CD4-positive, alpha-beta T cell treated with Interleukin-21 for 1 hour (primary cell): ENCODE data around the gene RCSD1.

ENCODE experiments used
- DNase-seq: peaks from one replicate; pipeline ENCODE4 v3.0.0-alpha.2; 2020

Gene RCSD1

DNA sequence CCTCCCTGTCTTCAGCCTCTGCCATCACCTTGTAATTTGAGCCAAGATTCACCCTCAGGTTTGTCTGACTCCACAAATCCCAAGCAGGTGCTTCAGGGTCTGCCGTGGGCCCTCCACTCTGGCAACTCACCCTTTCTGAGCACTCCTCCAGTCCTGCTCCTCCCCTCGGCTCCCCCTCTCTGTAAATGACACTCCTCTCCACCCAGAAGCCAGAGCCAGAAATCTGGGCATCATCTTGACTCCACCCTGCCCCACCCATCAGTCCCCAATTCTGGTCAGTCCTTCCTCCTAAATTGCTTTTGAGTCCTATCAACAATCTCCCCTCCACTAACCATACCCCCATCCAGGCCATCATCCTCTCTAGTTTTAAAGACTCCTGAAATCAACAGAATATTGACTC is 40.5 kb downstream of the RCSD1 start:
- DNase-seq = no peak

DNA sequence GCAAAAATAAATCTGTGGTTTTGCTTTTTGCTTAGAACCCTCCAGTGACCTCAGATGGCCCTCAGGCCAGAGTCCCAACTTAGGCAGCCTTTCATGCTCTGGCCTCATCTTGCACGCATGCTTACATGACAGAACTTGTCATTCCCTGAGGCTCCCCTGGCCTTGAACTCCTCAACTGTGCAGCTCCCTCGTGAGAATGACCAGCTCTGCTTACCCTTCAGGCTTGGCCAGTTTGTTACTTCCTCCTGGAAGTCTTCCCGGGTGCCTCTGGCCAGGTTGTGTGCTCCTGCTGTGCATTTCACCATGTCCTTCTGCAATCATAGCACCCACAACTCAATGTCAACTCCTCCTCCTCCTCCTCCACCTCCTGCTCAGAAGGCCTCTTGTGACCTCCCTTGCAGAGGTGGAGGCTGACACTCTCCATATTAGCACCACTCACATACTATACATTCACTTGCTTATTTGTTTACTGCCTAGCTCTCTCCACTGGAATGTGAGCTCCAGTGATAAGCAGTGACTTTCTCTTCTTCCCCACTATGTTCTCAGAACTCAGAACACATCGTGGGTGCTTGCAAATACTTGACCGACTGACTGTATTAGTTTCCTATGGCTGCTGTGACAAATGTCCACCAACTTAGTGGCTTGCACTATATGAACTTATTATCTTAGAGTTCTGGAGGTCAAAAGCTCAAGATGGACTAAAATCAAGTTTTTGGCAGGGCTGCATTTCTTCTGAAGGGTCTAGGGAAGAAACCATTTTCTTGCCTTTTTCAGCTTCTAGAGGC is 41.9 kb downstream of the RCSD1 start:
- no peak for DNase-seq

DNA sequence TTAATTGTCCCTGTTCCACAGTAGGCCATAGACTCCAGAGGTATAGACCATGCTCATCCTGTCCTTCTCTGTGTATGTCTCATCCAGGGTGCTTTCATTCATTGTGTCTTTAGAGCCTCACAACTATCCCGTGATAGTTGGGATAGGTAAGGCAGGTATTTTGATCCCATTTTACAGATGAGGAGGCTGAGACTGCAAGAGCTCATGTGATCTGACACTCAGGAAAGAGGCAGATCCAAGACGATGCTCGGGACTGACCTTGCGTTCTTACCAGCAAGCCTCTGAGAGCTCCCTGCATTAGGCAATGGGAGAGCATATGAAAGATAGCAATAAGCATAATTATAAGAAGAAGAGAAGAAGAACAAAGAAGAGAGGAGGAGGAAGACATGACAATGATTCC is 42.8 kb downstream of the RCSD1 start:
- DNase-seq = no peak

DNA sequence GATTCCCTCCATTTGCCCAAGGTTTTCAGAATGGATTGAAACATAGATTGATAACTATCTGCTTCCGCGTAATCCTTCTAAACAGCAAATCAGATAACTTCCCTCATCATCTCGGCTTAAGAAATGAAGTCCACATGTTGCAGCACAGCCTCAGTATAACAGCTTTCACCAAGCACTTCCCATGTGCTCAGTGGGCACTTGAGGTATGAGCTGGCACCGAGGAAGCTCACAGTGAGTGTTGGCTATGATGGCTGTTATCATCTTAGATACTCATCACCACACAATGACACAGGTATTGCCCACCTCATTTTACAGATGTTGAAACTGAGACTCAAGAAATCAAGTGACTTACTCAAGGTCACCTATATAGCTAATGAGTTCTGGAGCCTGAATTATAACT is 43.2 kb downstream of the RCSD1 start:
- no peak for DNase-seq

DNA sequence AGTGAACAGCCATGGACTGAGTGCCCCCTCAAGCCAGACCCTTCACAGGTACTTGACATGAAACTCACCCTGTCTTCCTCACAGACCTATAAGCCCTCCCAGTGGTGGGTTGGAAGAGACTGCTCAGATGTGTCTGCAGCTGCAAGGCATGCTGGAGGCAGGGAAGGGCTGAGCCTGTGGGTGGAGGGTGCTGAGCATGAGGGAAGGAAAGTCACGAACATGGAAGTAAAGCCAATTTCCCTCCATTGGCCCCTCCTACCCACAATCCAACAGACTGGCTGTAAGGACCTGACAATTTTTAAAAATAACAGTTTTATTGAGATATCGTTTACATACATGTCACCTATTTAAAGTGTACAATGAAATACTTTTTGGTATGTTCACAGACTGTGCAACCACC is 44.1 kb downstream of the RCSD1 start:
- no peak for DNase-seq

DNA sequence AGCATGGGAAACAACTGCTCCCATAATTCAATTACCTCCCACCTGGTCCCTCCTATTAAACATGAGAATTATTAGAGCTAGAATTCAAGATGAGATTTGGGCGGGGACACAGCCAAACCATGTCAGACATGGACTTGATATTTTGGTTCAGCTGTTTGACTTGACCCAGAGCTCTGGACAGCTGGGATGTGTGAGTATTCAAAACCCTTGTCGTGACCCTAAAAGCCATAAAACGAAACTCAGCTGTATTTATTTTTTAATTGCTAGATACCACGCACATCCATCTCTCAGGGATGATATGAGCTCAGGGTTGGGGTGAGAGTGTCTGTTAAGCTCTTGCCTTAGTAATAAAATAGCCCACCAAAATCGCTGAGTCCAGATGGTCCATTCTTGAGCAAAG is 45.4 kb downstream of the RCSD1 start:
- no peak for DNase-seq

DNA sequence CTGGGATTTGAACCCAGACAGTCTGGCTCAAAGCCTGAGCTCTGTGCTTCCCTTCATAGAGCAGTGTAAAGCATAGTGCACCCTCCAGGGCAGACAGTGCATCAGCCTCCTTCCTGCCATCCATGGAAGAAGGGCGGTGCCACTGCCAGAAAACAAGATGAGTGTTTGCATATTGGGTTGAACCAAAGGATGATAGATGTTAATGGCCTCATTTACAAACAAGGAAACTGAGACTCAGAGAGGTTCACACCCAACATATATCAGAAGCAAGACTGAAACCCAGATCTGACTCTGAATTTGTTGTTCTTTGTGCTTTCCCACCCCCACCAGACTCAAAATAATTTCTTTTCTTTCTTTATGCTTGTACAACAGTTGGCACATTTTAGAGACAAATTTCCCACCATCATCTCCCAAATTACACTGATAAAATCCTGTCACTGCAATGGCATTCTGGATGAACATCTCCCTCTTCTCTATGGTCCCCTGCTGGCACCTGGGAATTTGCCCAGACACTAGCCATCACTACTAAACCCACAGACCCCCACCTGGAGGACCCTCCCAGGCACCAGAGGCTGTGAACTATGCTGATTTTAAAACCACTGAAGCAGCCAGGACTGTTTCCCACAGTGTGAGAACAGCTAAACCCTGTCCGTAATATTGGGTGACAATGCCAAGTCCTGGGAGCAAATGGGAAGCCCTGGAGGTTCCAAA is 46.3 kb downstream of the RCSD1 start:
- no peak for DNase-seq

DNA sequence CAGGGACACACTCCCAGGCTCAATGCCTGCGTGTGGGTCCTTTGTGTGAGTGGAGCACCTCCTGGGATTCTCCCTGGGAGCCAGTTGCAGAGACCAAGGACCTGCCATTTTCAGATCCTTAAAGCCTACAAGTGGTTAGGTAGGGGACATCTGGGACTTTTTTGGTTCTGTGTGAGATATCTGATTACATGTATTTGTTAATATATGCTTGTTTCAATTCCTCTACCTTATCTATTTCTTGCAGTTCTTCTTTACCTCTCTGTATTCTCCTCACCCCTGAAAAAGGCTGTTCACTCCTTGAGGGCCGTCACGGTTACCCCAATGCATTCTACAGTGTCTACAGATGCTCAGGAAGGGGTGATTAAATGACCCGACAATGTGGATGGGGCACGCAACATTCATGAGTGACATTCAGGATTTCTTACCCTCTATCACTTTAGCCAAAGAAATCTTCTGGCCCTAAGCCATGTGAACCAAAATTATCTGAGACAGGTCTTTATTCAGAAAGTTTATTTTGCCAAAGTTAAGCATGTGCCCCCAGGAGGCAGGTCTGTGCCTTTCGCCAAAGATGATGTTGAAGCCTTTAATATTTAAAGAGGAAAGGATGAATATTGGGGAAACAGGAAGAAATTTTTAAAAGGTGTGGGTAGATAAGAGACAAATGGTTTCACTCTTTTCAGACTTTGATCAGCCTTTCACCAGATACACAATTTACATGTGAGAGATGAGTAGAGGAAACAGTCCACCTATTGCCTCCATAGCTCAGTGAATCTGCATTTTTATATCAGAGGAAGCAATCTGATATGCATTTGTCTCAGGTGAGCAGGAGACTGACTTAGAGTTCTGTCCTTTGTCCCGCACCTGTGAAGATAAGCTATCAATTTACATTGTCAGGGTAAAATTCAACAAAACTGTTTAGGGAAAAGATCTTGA is 47.1 kb downstream of the RCSD1 start:
- no peak for DNase-seq

DNA sequence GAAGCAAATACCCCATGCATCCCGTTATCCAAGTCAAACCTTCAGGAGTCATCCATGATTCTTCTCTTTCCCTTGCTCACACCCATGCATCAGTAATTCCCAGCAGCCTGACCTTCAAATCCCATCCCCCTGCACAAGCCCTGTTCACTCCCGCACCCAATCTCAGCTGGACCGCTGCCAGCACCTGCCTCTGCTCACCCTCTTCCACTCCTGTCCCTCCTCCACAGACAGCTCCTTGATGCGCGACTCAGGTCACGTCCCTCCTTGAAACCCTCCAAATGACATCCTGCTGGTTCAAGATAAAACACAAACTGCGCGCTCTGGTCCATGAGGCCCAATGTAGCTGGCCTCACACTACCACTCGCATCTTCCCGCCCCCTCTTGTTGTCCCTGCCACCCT is 48.4 kb downstream of the RCSD1 start:
- no peak for DNase-seq

DNA sequence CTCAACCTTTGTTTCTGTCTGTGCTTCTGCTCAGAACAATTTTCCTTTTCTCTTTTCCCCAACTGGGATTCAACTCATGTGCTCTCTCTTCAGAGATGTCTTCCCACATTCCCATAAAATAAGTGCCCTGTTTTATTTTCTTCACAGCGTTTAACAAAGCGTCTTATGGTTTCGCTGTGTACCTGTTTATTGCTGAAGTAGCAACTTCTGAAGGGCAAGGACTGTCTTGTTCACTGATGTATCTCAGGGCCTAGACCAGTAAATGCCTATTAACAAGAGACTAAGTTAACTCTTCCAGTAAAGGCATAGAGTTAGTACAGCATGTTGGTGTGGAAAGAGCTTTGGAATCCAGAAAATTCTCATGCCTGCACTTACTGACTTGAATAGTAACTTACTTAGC is 48.8 kb downstream of the RCSD1 start:
- no peak for DNase-seq

DNA sequence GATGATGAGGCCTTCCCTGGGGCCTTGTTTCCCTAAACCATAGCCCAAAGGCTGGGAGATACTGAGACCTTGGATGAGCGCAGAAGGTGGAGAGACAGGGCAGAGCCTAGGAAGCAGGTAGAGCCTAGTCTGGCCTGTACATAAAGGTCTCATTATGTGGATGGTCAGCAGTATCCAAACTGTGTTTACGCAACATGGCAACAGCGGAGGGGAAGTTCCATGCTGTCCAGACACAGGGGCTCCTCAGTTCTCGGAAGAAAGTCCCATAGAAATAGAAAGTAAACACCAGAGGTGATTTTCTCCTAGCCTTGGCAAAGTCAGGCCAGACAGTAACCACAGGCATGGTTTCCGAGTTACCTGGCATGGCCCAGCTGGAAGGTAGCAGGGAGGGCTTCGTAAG is 49.7 kb downstream of the RCSD1 start:
- DNase-seq = no peak

DNA sequence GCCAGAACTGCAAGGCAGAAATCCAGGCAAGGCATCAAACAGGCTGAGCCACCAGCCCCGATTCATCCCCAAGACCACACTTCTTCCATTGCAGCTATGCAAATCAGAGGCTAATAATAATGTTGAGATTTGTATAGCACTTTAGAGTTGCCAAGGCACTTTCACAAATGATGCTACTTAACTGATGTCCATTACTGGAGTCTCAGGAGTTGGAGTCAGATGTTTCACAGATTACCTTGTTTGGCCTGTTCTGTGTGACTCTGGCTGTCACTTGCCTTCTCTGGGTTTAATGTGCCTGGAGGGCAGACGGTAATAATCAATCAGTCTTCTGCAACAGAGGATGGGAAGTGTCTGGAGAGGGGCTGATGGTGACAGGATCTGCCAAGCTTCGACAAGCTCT is 51.0 kb downstream of the RCSD1 start:
- DNase-seq = no peak

DNA sequence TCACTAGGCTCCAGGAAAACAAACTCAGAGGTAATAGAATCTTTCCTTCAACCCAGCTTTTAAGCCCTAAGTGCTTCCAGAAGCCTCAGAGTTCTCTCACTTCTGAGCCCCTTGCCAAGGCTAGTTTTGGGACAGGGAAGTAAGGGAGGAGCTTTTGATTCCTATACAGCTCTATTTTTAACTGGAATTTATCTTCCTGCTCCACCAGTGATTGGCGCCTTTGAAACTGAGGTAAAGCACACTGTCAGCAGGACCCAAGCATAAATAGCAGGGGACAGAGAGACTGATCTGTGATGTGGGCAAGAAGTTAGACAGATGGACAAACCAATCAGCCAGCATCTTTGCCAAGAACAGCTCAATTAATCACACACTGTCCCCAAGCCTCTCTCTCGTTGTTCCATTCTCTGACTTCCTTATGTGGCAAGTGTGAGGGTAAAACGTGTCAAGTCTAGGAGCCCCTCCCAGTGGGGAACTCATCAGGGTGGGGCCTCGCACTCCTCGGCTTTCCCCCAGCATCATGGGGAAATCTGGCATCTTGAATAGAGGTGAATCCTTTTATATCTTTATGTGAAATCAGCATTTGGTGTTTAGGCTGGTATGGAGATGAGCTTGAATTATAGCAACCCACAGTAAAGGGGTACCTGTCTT is 51.5 kb downstream of the RCSD1 start:
- no peak for DNase-seq

DNA sequence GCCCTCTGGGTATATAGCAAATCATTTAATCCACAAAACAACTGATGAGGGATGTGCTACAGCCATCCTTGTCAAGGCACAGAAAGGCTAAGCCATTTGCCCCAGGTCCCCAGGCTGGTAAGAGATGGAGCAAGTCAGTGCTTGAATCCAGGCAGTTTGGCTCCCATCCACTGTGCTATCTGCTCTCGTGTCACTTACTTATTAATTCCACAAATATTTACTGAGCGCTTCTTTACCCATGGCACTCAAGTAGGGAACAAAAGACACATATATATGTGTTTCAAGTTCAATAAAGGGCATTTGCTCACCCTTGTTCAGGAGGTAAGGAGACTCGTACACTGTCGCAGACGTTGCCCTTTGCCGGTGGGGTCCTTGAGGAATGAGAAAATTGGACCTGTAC is 53.2 kb downstream of the RCSD1 start:
- DNase-seq = no peak

DNA sequence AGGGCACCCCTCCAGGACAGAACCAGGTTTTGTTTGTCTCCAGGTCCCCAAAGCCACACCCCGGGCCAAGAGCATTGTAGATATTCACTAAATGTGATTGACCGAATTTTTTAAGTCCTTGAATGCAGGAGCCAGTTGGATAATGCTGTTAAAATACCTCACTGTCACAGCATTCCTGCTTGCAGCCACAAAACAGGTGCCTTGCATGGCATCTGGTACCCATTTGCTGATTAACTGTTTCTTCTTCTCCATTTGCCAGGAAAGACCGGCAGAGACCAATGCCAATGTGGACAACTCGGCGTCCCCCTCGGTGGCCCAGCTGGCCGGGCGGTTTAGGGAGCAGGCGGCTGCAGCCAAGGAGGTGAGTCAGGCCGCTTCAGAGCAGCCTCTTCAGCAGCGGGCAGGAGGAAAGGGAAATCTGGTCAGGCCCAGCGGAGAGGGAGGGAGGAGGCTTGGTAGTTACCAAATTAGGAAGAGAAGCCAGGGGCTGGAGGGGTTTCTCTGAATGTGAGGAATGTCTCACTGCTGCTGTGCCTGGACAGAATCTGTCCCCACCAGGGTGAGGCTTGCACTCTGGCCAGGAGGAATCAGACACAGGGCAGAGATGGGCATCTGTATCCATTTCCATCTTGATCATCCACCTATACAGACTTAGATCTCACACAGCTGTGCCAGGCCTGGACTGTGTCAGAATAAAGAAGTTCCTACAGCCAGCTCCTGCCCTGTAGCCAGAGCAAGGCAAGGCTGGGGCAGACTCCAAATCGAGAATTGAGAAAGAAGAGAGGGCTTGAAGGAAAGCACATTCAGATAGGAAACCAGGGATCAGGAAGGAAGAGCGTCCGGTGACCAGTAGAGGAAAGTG is 53.8 kb downstream of the RCSD1 start:
- no peak for DNase-seq

DNA sequence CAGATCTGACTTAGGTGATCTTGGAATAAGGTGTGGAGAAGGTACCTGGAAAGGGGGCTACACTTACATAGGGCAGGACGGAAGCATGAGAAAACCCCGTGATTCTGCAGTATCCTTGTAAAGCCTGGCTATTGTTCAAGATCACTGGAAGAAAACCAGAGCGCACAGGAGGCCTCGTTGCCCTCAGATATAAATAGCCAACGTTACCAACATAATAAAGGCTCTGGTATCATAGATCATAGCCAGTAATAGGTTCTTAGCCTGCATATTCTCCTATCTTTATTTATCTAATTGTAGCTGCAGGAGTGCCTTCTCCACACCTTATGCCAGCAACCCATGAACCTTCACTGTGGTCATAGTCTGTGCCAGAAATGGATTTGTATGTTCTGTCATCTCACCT is 55.8 kb downstream of the RCSD1 start:
- DNase-seq = no peak

DNA sequence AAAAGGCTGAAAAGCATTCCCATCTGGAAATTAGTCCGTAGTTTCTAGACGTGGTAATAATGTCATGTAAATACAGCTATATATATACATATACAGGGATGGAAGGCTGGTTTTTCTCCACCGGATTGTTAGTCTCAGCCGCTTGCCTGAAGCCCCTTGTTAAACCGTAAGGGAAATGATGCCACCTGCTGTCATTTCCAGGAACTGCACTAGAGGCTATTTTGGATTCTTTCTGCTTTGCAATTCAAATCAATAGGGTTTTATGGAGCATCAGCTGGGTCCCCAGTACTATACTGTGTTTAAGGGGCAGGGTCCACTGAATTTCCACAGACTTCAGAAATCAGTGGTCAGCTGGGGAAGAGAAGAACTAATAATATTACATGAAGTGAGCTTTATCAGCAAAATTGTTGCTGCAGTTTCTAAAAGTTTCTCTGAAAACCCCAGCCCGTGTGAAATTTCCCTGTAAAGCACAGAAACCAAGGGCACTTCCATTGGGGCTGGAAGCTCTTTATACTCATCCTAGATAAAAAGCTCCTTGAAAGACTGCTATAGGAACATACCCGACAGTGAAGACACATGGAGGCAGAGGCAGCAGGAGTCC is 58.0 kb downstream of the RCSD1 start:
- peak; percentile 85 for DNase-seq

DNA sequence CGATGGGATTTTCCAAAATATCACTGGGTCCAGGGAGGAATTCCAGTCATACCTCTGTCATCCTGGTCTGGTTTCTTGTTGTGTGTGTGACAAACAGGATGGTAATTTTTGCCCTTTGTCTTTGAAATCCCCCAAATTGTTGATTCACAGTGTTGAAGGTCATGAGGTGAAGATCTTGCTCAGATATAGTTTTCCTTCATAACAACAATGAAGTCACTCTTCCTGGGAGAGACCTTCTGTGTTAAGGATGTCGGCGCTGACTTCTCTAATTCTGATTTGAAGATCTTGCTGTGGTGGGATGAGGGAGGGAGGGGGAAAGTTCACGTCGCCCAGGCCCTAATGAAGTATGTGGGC is 59.5 kb downstream of the RCSD1 start:
- no peak for DNase-seq

DNA sequence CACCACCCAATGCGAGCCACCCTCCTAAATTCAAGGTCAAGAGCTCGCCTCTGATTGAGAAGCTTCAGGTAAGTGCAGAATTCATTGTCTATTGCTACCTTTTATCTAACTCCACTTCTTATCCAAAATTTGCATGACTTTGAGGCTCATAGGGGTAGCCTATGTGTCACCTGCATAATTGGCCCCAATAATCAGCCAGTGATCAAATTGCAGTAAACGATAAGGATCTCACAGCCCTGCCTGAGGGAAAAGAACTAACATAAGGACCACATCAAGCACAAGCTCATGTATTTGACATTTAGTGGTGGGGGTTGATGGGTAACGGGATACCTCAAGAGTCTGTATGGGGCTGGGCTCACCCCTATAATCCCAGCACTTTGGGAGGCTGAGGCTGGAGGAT is 60.0 kb downstream of the RCSD1 start:
- no peak for DNase-seq

DNA sequence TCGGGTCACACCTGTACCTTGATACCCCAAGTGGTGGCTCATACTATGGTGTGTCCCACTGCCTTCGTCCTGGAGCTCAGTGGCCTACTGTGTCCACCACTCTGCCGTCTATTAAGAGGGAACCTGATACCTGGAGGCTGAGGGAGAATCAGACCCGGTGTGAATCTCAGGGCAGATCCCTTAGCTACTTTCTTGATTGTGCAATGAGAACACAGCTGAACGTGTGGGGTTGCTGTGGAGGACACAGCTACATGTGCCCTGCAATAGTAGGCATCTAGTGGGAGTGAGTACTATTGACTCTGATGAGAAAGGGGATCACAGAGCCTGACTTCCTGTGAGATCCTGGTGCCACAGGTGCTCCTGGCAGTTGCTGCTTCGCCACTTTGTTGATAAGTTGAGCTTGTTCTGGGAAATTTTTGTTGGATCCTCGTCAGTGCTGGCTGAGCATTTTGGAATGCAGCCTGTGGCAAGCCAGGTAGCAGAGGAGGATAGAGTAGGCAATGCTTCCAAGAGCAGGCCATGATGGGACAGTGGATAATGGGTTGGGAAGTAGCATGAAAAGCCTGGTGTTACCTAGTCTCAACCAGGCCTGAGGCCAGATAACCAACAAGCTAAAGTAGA is 63.5 kb downstream of the RCSD1 start:
- no peak for DNase-seq

DNA sequence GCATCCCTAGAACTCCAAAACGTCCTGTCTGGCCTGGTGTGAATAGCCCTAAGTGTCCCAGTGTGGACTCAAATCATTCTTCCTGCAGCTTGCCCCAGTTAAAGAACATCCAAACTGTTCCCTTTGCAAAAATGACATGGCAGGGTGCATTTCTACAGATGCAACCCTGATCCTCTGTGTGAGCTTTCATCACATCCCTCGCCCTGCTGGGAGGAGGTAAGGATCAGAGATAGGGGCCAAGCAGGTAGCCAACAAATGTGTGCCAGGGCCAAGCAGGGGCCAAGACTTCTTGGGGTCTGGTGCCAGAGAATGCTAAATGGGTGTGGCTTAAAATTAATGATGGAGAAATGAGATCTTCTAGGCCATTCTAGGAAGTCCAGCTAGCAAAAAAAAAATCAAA is 64.7 kb downstream of the RCSD1 start:
- DNase-seq = no peak
